DOHH2 (cell line): ENCODE measurements around the gene PLA2G2A.

Source experiments
- H3F3A ChIP-seq: fragments of 200-600 bp; sonication (generic), shearing (Covaris generic); 2 replicates; pipeline ENCODE4 v1.6.0; 2016; ENCODE audit warnings: antibody characterized with exemption, mild to moderate bottlenecking; ENCODE audit not compliant: control insufficient read depth, insufficient read depth
- H3K27ac ChIP-seq: fragments of 200-600 bp; sonication (generic); 2 replicates; pipeline ENCODE4 v1.5.1; 2014; ENCODE audit warnings: low read depth, mild to moderate bottlenecking, low read length, moderate library complexity
- H3K27me3 ChIP-seq: fragments of 200-600 bp; sonication (generic); 2 replicates; pipeline ENCODE4 v1.6.1; 2014; ENCODE audit warnings: mild to moderate bottlenecking, low read length, mixed read lengths; ENCODE audit not compliant: control insufficient read depth
- H3K36me3 ChIP-seq: fragments of 200-600 bp; sonication (generic); 2 replicates; pipeline ENCODE4 v1.6.1; 2014; ENCODE audit warnings: mild to moderate bottlenecking, low read length, moderate library complexity, mixed read lengths; ENCODE audit not compliant: control insufficient read depth
- H3K4me1 ChIP-seq: fragments of 200-600 bp; sonication (generic); 2 replicates; pipeline ENCODE4 v1.6.1; 2014; ENCODE audit warnings: mild to moderate bottlenecking, low read length, mixed read lengths; ENCODE audit not compliant: control insufficient read depth
- H3K4me2 ChIP-seq: fragments of 200-600 bp; sonication (generic); 2 replicates; pipeline ENCODE4 v1.6.0; 2014; ENCODE audit warnings: mild to moderate bottlenecking, low read length, moderate library complexity
- H3K4me3 ChIP-seq: fragments of 200-600 bp; sonication (generic); 2 replicates; pipeline ENCODE4 v1.5.1; 2014; ENCODE audit warnings: mild to moderate bottlenecking, low read length, mixed read lengths
- H3K79me2 ChIP-seq: fragments of 200-600 bp; sonication (generic); 2 replicates; pipeline ENCODE4 v1.6.1; 2014; ENCODE audit warnings: mild to moderate bottlenecking, low read length, mixed read lengths; ENCODE audit not compliant: control insufficient read depth
- H3K9me2 ChIP-seq: fragments of 200-600 bp; sonication (generic); replicated peaks from 2 replicates; pipeline ENCODE4 v1.6.1; 2014; ENCODE audit warnings: mild to moderate bottlenecking, low read length, mixed read lengths; ENCODE audit not compliant: control insufficient read depth
- H3K9me3 ChIP-seq: fragments of 200-600 bp; sonication (generic); 2 replicates; pipeline ENCODE4 v1.6.1; 2014; ENCODE audit warnings: antibody characterized with exemption, low read length, mixed read lengths; ENCODE audit not compliant: control insufficient read depth, insufficient read depth
- H4K20me1 ChIP-seq: fragments of 200-600 bp; sonication (generic); 2 replicates; pipeline ENCODE4 v1.6.0; 2014; ENCODE audit warnings: low read depth, mild to moderate bottlenecking, antibody characterized with exemption, low read length, moderate library complexity; ENCODE audit not compliant: control insufficient read depth, insufficient read depth
- EZH2phosphoT487 ChIP-seq: fragments of 200-600 bp; sonication (generic); IDR thresholded peaks from 2 replicates; pipeline ENCODE4 v1.6.1; 2017; ENCODE audit warnings: borderline replicate concordance, mild to moderate bottlenecking, antibody characterized with exemption, low read length, moderate library complexity, mixed read lengths
- TF ChIP-seq, protein P1 (sequence below): fragments of 200-600 bp; sonication (generic); IDR thresholded peaks from one replicate; pipeline ENCODE4 v1.5.1; 2014; ENCODE audit warnings: antibody characterized with exemption, mild to moderate bottlenecking, low read depth, low read length; ENCODE audit not compliant: poor library complexity, severe bottlenecking

Gene PLA2G2A

GRCh38 chr1:19963636-19964035 lies 15.8 kb downstream of the PLA2G2A start:
- H3K27me3 ChIP-seq, result peaks cover 3% of the 10 kb centered on the region; the same call in 1 of the 2 replicates
- TF ChIP-seq, protein P1, sequence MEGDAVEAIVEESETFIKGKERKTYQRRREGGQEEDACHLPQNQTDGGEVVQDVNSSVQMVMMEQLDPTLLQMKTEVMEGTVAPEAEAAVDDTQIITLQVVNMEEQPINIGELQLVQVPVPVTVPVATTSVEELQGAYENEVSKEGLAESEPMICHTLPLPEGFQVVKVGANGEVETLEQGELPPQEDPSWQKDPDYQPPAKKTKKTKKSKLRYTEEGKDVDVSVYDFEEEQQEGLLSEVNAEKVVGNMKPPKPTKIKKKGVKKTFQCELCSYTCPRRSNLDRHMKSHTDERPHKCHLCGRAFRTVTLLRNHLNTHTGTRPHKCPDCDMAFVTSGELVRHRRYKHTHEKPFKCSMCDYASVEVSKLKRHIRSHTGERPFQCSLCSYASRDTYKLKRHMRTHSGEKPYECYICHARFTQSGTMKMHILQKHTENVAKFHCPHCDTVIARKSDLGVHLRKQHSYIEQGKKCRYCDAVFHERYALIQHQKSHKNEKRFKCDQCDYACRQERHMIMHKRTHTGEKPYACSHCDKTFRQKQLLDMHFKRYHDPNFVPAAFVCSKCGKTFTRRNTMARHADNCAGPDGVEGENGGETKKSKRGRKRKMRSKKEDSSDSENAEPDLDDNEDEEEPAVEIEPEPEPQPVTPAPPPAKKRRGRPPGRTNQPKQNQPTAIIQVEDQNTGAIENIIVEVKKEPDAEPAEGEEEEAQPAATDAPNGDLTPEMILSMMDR, result no peak
- no peak for TF ChIP-seq EZH2phosphoT487

GRCh38 chr1:19960591-19960990 lies 18.8 kb downstream of the PLA2G2A start:
- TF ChIP-seq EZH2phosphoT487, result no peak
- H3K27me3 ChIP-seq, result peaks cover 5% of the 10 kb centered on the region

More at GRCh38 chr1:19963636-19964035, 15.8 kb downstream of the PLA2G2A start:
- Histone ChIP-seq H3K4me3 (no peak overlapping the region), H4K20me1 (no peaks in the 10 kb centered on the region), H3K36me3 (no peaks in the 10 kb centered on the region), H3K9me2 (no peaks in the 10 kb centered on the region), H3K79me2 (no peaks in the 10 kb centered on the region), H3K27ac (no peak overlapping the region), H3K4me2 (no peak overlapping the region), H3F3A (no peaks in the 10 kb centered on the region), H3K9me3 (no peaks in the 10 kb centered on the region), H3K4me1 (peaks cover 7% of the 10 kb centered on the region)

DNA sequence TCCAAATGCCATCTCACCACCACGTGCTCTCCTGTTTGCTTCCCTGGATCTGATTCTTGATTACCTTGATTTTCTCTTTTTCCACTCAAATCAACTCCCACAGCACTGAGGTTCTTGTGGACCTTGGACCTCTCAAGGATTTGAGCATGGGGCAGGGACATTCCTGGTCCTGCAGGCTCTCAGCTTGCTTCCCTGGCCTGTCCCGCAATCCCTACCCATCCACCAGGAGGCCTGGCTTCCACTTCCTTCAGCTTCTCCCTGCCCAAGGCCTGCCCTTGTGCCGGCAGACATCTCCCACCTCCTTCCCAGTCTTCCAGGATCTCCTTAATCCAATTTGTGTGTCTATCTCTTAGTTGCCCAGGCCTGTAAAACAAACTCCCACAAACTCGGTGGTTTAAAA lies 21.6 kb downstream of the PLA2G2A start:
- H3K79me2 ChIP-seq, result no peaks in the 10 kb centered on the region
- H3K27me3 ChIP-seq, result peaks cover 5% of the 10 kb centered on the region
- H4K20me1 ChIP-seq, result no peaks in the 10 kb centered on the region
- no peak overlapping the region for H3K27ac ChIP-seq
- H3K4me2 ChIP-seq, result no peak overlapping the region
- H3K9me2 ChIP-seq, result no peaks in the 10 kb centered on the region
- TF ChIP-seq EZH2phosphoT487, result no peak
- TF ChIP-seq, protein P1, result no peak
- peaks cover 7% of the 10 kb centered on the region for H3K4me1 ChIP-seq
- peaks cover 6% of the 10 kb centered on the region; the same call in 1 of the 2 replicates for H3K9me3 ChIP-seq
- no peaks in the 10 kb centered on the region for H3K36me3 ChIP-seq
- no peaks in the 10 kb centered on the region for H3F3A ChIP-seq
- no peak overlapping the region for H3K4me3 ChIP-seq

More at GRCh38 chr1:19960591-19960990, 18.8 kb downstream of the PLA2G2A start:
- Histone ChIP-seq H3K9me2 (no peaks in the 10 kb centered on the region), H3K4me2 (peak overlapping the region; percentile 28; the same call in 1 of the 2 replicates), H3K4me3 (no peak overlapping the region; the same call in 1 of the 2 replicates), H3K36me3 (no peaks in the 10 kb centered on the region), H3K4me1 (peaks cover 7% of the 10 kb centered on the region), H3K79me2 (no peaks in the 10 kb centered on the region), H3F3A (no peaks in the 10 kb centered on the region), H3K9me3 (no peaks in the 10 kb centered on the region), H3K27ac (no peak overlapping the region), H4K20me1 (no peaks in the 10 kb centered on the region)

GRCh38 chr1:19955534-19956170 lies 23.8 kb downstream of the PLA2G2A start:
- no peaks in the 10 kb centered on the region for H3K79me2 ChIP-seq
- H3K4me3 ChIP-seq, result no peak overlapping the region
- H3K9me2 ChIP-seq, result no peaks in the 10 kb centered on the region
- H3K4me2 ChIP-seq, result no peak overlapping the region
- H3K9me3 ChIP-seq, result peaks cover 6% of the 10 kb centered on the region; the same call in 1 of the 2 replicates
- H3F3A ChIP-seq, result no peaks in the 10 kb centered on the region
- H3K27ac ChIP-seq, result no peak overlapping the region
- H3K27me3 ChIP-seq, result peaks cover 2% of the 10 kb centered on the region; the same call in 1 of the 2 replicates
- peaks cover 3% of the 10 kb centered on the region for H3K4me1 ChIP-seq
- TF ChIP-seq, protein P1, result no peak
- no peak for TF ChIP-seq EZH2phosphoT487
- H3K36me3 ChIP-seq, result no peaks in the 10 kb centered on the region
- no peaks in the 10 kb centered on the region for H4K20me1 ChIP-seq
